Sigmoid colon (tissue), 4 donors: ENCODE measurements around the gene ATG7.

Source experiments
- CTCF ChIP-seq, 4 experiments: fragments of 450-650 bp in 3 of 4; fragments of 200-600 bp in 1 of 4; IDR thresholded peaks; one replicate each; pipeline ENCODE4 v1.5.1; 2016 to 2019; ENCODE audit warnings: antibody characterized with exemption in 4 of 4, mild to moderate bottlenecking in 3 of 4, moderate library complexity in 2 of 4
- POLR2A ChIP-seq, 2 donors: fragments of 450-650 bp; IDR thresholded peaks; one replicate each; pipeline ENCODE4 v1.6.1; 2016; ENCODE audit warnings: antibody characterized with exemption in 2 of 2, mild to moderate bottlenecking in 2 of 2, moderate library complexity in 2 of 2
- POLR2AphosphoS5 ChIP-seq, 4 donors: sonication (generic); formaldehyde crosslinking; IDR thresholded peaks; one replicate each; pipeline ENCODE4 v1.6.1; 2017; ENCODE audit warnings: antibody characterized with exemption in 4 of 4

- TF ChIP-seq CTCF (IDR thresholded peaks at IDR 0.05) (no peak), POLR2AphosphoS5 (IDR thresholded peaks at IDR 0.05) (no peak), POLR2A (IDR thresholded peaks at IDR 0.05) (no peak)
Measured at GRCh38 chr3:11565492-11565891, 293.3 kb downstream of the ATG7 start.
